ENCODE data around the gene ZNF497.
"Not testable (repeated sequence)": the region's sequence is repeated elsewhere in the genome, so short reads cannot be mapped to it uniquely, and the experiment has no call there.

The ZNF497 gene

DNA sequence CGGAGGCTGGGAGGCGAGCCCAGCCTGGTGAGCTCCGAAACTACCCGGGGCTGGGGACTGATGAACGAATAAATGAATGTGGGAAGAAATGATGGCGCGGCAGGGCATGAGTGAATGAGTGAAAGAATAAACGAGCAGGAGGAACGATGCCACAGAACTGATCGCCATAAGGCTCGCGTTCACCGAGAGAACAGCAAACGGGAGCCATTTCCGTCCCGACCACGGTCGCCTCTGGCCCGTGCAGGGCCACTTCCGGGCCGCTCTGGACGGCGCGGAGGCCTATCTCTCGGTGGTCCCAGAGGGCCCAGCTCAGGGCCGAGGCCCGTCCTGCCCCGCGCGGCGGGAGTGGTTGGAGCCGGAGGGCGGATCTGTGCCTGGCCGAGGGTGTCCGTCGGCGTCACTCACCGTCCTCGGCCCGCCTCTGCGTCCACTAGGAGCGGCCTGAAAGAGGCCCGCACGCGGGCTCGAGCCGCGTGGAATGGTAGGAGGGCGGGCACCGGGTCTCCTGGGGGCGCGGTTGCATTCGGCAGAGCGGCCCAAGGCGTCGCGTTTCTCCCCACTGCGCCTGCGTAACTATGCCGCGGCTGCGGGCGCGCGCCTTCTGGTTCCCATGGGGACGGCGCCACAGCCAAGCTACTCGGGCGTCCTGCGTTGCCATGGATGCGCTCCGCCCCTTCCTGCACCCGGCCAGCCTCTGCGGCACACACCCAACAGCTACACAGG lies at the start of gene ZNF497:
Gene ZNF497 (minus strand): TSS at position 480 of the 723 bp plus-strand sequence. CDS start 5,116 bp downstream, outside the sequence.
- peak within 1 kb of the TSS; percentile 93 for H3K4me3 ChIP-seq (ENCODE audit: low read depth, low read length)

DNA sequence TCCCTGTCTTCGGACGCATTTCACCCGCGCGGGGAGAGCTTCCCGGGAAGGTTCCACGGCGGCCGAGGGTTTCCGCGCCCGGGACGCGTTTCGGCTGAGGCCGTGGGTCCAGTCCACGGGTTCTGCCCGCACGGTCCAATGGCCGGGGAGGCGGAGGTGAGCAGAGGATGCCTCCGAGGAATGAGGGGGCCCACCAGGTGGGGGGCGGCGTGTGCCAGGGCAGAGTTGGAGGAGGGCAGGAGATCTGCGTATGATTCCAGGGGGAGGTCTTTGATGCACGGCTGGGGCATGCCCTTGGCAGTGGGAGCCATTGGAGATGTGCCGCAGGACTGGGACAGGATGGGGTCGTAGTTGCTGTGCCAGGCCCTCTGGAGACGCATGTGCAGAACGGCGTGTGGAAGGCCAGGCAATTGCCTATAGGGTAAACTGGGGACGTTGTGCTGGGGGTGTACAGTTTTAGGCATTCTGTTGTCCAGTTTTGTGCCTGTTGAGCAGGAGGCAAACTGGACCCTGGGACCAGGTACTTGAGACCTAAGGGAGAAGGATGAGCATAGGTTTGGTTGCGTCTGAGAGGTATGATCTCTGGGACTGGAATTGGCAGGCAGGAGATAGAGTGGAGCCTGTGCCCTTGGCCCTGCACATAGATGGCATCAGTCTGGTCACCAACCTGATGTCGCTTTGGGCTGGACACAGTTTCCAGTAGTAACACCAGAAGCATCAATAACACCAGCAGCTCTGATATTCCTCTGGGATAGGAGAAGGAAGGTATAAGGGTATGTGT lies 46.6 kb upstream of the ZNF497 start:
- H3K4me3 ChIP-seq (ENCODE audit: low read depth, low read length) = peak overlapping the region; percentile 92

DNA sequence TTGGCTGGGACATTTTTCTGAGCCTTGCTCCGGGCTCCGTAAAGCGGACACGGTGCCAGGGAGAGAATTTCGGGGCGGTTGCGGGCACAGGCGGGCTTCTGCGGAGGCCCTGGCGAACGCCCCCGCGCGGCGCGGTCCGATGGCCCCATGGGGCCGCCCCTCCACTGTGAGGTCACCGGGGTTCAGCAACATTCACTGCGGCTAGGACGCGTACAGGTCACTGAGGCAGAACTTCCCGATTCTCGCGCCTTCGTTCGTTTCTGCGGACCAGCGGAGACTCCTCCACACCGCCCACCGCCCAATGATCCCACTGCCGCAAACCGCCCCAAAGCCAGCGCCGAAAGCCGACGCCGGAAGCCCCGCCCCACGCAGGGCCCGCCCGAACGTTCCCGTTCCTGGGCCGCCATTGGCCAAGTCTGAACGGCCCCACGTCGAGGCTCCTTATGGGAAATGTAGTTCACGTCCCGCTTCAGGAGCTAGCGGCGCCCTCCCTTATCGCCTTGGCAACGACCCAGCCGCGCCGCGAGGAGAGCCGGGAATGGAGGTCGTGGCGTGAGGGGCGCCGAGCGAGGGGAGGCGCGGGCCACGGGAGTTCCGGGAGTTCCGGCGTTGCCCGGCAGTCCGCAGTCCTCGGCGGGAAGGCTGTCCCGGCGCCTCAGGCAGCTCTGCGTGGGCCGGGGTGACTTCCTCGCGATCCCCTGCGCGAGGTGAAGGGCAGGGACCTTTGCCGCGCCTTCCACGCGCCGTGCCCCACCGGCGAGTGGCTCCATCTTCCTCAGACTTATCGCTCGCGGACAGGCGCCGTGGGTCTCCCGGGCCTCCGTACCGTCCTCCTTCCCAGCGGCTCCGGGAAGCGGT lies 45.8 kb upstream of the ZNF497 start, which contains the start of gene ZNF584:
Gene ZNF584 (plus strand): TSS at position 498 of the 858 bp plus-strand sequence. CDS start 499 bp downstream, outside the sequence.
- H3K4me3 ChIP-seq (ENCODE audit: low read depth, low read length) = peak within 1 kb of the TSS; percentile 92

DNA sequence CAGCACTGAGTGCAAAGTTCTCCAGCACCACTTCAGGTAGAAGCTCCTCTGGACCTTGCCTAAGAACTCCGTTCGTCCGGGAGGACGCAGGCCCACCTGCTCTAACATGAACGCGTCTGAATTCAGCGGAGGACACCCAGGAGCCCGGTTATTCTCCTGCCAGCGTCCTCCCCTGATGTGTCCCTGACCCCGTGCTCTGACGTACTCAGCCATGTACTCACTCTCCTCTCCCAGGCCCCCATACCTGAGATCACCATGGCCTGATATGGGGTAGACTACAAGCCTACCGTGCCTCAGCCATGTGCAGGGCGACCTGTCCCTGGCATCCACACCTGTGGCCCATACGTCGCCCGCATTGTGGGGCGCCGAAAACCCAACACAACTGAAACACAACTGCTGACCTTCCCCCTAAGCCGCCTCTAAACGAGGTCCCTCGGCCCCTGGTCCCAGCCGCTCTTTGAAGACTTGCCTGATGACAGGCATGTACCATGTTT lies 45.2 kb upstream of the ZNF497 start:
- peak overlapping the region; percentile 92 for H3K4me3 ChIP-seq (ENCODE audit: low read depth, low read length)

DNA sequence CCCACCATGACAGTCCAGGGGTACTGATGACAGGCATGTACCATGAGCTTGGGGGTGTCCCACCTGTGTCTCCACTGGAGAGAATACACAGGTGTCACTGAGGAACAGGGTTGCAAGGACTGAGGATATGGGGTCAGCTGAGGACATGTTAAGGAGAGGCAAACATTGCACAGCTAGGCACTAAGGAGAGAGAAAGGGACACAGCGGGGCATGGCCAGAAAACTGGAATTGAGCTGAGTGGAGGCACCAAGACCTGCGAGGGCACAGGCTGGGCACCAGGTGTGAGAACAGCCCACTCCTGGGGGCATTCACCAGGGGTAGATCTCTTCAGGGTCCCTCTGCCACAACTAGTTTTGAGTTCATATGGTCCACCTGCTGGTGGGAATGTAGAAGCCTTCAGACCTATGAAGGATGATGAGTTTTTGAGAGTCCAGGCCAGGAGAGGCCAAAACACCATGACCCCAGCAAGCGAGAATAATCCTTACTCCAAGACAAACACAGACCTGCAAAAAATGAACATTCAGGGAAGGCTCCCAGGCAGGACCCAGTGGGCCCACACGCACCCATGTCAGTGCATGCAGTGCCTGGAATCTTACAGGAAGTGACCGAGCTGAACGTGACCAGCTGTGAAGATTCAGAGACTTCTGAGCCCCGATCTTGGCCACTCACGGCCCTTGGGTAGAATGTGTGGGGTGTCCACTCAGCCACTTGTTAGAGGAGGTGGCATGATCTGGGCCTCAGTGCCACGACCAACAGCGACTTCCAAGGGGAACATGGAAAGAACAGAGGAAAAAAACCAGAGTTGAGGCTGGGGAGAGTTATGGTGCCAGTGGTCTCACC lies 44.5 kb upstream of the ZNF497 start:
- H3K4me3 ChIP-seq (ENCODE audit: low read depth, low read length) = peak overlapping the region; percentile 92

DNA sequence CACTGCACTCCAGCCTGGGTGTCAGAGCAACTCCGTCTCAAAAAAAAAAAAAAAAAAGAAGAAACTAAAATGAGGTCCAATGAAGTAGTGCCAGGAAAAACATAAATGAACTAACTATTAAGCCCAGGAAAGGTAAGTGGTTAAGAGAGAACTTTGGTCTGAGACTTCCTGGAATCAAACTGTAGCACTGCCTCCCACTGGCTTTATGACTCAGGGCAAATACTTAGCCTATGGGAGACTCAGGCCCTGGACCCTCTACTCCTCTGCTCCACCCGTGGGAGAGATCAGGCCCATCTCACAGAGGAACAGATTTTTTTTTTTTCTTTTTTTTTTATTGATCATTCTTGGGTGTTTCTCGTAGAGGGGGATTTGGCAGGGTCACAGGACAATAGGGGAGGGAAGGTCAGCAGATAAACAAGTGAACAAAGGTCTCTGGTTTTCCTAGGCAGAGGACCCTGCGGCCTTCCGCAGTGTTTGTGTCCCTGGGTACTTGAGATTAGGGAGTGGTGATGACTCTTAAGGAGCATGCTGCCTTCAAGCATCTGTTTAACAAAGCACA lies 41.4 kb upstream of the ZNF497 start:
- H3K4me3 ChIP-seq (ENCODE audit: low read depth, low read length) = not testable (repeated sequence)

DNA sequence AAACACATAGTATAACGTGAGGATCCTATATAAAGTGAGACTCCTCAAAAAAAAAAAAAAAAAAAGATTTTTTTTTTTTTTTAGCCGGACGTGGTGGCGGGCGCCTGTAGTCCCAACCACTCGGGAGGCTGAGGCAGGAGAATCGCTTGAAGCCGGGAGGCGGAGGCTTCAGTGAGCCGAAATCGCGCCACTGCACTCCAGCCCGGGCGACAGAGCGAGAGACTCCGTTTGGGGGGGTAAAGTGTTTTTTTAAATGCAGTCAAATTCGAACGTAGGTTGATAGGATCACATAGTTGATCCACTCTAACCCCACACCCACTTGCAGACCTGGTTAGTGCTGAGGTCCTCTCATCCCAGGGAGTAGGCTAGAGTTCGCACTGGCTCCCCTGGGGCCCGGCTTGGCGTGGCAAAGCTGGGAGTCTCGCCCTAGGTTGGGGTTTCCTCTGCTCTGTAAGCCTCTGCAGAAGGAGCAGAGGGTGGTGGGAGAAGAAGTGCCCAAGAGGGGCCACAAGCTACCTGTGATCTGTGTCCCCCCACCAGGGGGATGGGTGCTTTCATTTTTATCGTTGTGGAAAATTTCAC lies 39.4 kb upstream of the ZNF497 start:
- peak overlapping the region; percentile 66 for H3K4me3 ChIP-seq (ENCODE audit: low read depth, low read length)

DNA sequence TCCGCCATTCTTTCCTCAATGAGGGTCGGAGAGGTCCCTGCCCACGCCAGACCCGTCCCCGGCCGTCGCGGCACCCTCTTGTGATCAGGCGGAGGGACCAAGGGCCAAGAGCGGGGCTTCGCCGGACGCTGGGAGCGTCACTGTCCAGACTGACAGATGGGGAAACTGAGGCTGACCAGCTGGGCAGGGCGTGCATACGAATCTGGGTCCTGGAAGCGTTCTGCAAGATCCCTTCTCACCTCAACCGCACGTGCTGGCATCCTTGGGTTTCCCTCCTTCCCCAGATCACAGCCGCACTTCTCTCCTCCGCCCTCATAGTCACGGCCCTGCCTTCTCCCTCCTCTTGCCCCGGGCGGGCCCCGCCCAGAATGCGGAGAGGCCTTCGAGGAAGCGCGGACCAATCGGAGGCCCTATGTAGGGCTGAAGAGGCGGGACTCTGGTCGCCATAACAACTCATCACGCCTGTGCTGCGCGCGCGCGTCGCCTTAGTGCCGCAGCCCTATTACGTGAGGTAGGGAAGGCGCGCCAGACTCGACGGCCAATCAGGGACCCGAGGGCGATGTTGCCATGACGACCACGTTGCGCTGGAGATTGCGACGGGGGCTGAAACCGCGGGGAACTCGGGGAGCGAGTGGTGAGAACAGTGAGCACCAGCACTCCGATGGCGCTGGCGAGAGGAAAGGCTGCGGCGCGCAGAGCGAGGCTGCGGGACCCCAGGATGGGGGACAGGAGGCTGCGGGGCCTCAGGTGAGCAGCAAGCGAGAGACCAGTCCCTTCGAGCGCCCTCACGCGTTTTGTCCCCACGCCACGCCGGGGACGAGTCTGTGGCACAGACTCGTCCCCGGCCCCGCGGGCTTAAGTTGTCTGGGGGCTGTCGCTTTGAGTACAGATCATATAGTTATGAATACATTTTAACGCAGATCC lies 38.6 kb upstream of the ZNF497 start:
- peak overlapping the region; percentile 66 for H3K4me3 ChIP-seq (ENCODE audit: low read depth, low read length)

DNA sequence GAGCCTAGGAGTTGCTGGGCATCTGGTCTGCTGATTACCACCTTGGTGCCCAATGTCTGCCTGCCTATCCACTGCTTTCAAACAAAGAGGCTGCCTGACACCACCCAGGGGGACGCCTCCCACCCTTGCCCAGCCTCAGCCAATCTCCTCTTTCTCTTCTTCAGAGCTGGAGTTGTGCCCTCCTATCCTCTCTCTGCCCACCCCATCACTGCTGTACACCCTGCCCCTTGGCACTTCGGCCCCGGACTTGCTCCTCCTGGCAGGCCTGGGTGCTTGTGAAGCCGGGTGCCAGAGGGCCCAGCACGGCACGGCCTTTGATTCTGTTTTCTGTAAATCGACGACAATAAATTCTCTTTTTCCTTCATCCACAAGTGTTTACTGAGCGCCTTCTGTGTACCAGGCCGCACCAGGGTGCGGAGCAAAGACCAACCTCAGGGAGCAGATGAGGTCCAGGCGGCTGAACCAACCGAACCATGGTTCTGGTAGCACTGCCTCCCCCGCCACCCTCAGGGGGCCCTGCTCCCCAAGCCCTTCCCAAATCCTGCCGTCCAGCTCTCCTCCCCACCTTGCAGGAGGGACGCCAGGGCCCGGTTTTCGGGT lies 37.9 kb upstream of the ZNF497 start:
- peak overlapping the region; percentile 39 for H3K4me3 ChIP-seq (ENCODE audit: low read depth, low read length)

DNA sequence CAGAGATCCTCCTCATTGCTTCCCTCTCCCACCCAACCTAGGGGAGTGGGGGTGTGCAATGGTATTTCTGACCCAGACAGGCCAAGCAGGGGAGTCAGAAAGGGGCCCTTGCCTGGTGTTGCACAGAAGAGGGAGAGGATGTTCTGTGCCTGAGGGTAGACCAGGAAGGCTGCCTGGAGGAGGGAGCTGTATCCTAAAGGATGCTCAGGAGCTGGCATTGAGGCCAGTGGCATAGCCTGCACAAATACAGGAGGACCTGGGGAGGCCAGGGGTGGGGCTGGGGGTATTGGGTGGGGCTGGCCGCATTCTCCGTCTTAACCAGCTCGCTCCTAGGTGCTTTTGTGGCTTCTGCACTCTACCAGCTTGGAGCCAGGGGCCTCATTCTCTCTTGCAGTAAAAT lies 37.4 kb upstream of the ZNF497 start:
- no peak overlapping the region for H3K4me3 ChIP-seq (ENCODE audit: low read depth, low read length)

DNA sequence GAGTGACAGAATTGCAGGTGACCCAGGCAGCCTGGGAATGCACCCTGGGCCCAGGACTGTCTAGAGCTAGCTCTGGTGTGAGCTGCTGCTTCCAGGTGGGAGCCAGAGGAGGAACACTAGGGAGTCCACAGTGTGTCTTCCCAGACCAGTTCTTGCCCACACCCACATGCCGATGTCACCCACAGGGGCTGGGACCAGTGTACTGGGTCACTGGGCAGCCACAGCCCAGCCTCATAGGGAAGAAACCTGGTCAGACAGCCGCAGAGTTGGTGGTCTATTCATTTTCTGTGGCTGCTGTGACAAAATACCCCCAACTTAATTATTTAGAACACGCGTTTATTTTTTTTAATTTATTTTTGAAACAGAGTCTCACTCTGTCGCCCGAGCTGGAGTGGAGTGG lies 36.0 kb upstream of the ZNF497 start:
- no peak overlapping the region for H3K4me3 ChIP-seq (ENCODE audit: low read depth, low read length)

DNA sequence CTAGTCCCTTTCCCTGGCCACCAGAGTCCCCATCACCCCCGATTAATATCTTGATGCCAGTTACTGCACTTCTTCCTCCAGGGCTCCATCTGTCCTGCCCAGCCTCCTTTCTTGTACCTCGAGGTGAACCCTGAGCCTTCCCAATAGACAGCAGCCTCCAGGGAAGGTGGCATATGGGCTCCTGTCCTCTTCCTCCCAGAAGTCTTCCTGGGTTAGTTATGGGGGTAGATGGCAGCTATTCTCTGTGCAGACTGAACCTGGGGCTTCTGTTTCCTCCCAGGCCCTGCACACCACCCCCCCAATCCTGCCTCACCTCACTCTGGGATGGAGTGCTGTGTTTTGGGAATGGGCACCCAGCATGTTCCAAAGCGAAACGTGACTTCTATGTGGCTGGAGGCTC lies 35.5 kb upstream of the ZNF497 start:
- no peak overlapping the region for H3K4me3 ChIP-seq (ENCODE audit: low read depth, low read length)

DNA sequence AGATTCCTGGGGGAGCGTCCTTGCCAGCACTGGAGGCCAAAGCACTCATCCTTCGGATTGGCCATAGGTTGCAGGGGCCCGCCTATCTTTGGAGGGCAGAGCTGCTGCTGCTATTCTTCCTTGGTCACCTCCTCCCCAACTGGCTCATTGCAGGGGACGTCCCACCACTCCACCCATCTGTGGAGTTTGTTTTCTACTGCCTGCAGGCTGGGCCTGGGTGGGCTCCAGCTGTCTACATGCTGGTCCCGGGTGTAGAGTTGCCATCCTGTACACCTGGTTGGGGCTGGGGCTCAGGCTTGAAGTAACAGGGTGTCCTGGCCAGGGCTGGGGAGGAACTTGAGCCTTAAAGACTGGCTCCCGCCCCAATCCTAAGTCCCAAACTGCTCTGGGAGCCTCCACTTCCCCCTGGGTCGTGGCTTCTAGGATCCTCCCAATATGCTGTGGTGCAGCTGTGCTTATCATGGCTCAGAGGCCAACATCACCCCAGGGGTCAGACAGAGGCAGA lies 35.0 kb upstream of the ZNF497 start:
- H3K4me3 ChIP-seq (ENCODE audit: low read depth, low read length) = no peak overlapping the region

DNA sequence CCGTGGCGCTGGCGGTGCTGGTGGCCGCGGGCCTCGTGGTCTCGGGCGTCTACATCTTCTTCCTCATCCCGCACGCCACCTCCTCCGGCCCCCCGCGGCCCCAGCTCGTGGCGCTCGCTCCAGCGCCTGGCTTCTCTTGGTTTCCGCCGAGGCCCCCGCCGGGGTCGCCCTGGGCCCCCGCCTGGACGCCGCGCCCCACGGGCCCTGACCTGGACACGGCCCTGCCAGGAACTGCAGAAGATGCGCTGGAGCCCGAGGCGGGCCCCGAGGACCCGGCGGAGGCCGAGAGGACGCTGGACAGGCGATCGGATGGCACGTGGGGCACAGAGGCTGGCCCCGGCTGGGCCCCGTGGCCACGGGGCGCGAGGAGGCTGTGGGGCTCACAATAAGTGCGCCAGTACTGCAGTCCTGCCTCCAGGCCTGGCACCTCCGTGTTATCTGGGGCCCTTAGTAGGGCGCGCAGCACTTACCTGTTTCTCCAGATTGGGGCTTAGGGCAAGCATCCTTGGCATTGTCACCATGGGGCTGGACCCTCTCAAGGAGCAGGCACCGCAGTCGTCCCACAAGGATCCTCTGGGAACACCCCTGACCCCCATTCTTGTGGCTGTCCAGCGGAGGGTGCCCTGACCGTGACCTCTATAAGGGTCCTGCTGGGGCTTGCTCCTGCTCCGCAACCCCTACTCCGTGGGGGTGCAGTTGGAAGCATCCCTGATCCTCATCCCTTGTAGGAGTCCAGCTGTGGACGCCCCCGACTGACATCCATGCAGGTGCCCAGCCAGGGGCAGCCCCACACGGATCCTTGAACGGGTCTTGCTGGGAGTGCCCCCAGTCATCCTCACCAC lies 34.4 kb upstream of the ZNF497 start:
- H3K4me3 ChIP-seq (ENCODE audit: low read depth, low read length) = peak overlapping the region; percentile 25

DNA sequence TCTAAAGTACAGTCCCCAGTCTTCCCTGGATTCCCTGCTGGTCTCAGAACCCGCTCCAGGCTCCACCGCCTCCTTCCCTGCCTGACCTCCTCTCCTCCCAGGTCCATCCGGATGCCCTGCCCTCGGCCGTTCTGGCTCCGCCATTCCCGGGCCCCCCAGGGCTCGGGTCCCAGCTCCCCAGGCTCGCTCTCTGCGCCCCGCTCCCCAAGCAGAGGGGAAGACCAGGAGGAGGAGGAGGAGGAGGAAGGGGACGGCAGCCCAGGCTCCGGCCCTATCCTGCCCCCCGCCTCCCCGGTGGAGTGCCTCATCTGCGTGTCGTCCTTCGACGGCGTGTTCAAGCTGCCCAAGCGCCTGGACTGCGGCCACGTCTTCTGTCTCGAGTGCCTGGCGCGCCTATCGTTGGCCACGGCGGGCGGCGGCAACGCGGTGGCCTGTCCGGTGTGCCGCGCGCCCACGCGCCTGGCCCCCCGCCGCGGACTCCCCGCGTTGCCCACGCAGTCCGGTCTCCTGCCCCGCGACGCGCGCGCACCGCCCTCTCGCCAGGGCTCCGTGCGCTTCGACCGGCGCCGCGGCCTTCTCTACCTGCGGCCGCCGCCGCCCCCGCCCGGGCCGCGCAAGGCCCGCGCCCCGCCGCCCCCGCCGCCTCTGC lies 33.6 kb upstream of the ZNF497 start:
- H3K4me3 ChIP-seq (ENCODE audit: low read depth, low read length) = peak overlapping the region; percentile 25

DNA sequence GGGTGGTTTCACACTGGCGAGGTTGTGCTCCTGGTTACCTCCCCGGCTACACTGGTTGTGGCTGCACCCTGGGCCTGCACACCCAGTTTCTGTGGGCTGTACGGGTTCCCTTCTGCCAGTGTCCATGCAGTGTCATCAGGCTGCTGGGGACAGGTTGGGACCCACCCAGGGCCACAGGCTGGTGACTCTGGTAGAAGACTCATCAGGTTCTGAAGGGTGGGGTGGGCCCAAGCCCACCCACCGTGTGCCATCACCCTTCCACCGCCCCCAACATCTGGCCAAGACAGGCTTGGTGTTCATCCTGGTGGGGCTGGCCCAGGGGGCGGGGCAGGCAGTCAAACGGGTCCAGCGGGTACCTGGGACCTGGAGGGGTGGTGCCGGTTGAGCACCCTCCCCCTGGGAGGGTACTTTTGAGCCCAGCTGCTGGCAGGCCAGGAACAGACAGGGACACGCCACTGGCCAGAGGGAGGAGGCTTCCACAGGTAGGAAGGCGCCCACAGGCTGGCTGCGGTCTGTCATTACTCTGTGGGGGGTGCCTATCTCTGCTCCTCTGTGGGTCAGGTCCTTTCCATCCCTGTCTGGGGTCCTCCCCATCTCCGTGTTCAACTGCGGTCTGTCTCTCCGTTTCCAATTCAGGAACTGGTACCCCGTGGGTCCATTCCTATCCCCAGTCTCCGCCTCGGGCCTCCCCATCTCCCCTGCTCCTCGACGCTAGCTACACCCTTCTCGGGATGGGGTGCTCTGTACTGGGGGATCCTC lies 32.8 kb upstream of the ZNF497 start, which contains the start of gene RNF225:
Gene RNF225 (plus strand): TSS at position 437 of the 759 bp plus-strand sequence. CDS start 434 bp downstream, outside the sequence.
- H3K4me3 ChIP-seq (ENCODE audit: low read depth, low read length) = peak within 1 kb of the TSS; percentile 25

Measured in iPS-11a (cell line).